Astrocyte of the cerebellum (primary cell): Measurements from ENCODE around the gene CPED1.

Source experiments
- DNase-seq: peaks from one replicate; pipeline ENCODE4 v3.0.0-alpha.2; 2011; ENCODE audit warnings: low read depth
- H3K4me3 ChIP-seq: 2 replicates; pipeline ENCODE4 v1.5.1; 2011; ENCODE audit warnings: mild to moderate bottlenecking, low read depth, low read length, moderate library complexity
- CTCF ChIP-seq: IDR thresholded peaks from 2 replicates; pipeline ENCODE4 v1.5.1; 2012; ENCODE audit warnings: low read length, low read depth, moderate library complexity, mild to moderate bottlenecking; ENCODE audit errors: missing control alignments
- in situ Hi-C: cut with HindIII; loops from 2 replicates; pipeline ENCODE4 v1.10.0; 2017; ENCODE audit warnings: low sequenced_read_pairs

The CPED1 gene

GRCh38 chr7:121017586-121017985 is 29.1 kb downstream of the CPED1 start:
- DNase-seq: no peak
- no peak overlapping the region for H3K4me3 ChIP-seq
- in situ Hi-C loops: no loop called here
- TF ChIP-seq CTCF: no peak

GRCh38 chr7:121019018-121019417 is 30.5 kb downstream of the CPED1 start:
- no peak for DNase-seq
- no peak overlapping the region for H3K4me3 ChIP-seq
- TF ChIP-seq CTCF: no peak
- in situ Hi-C loops: no loop called here

GRCh38 chr7:121020249-121020988 is 31.9 kb downstream of the CPED1 start:
- in situ Hi-C loops: no loop called here
- peak; percentile 26 for DNase-seq
- H3K4me3 ChIP-seq: no peak overlapping the region
- TF ChIP-seq CTCF: no peak

GRCh38 chr7:121020989-121021969 is 32.8 kb downstream of the CPED1 start:
- no peak for TF ChIP-seq CTCF
- in situ Hi-C loops: no loop called here
- no peak overlapping the region for H3K4me3 ChIP-seq
- DNase-seq: no peak

GRCh38 chr7:121023194-121023593 is 34.7 kb downstream of the CPED1 start:
- no peak overlapping the region for H3K4me3 ChIP-seq
- no peak for TF ChIP-seq CTCF
- DNase-seq: no peak
- in situ Hi-C loops: no loop called here

GRCh38 chr7:121023683-121024511 is 35.4 kb downstream of the CPED1 start:
- in situ Hi-C loops: no loop called here
- no peak for DNase-seq
- no peak overlapping the region for H3K4me3 ChIP-seq
- TF ChIP-seq CTCF: no peak
